NCI-H2196 treated with DMSO at 0.1 percent for 48 hours (cell line): Measurements from ENCODE around the gene CDH5.

ENCODE experiments used
- DNase-seq: peaks from one replicate; lab custom pipeline; 2025; ENCODE audit not compliant: unreplicated experiment; lab: John Stamatoyannopoulos, UW

CDH5 gene

GRCh38 chr16:66416136-66416535, 49.6 kb downstream of the CDH5 start:
- DNase-seq, result no peak

DNA sequence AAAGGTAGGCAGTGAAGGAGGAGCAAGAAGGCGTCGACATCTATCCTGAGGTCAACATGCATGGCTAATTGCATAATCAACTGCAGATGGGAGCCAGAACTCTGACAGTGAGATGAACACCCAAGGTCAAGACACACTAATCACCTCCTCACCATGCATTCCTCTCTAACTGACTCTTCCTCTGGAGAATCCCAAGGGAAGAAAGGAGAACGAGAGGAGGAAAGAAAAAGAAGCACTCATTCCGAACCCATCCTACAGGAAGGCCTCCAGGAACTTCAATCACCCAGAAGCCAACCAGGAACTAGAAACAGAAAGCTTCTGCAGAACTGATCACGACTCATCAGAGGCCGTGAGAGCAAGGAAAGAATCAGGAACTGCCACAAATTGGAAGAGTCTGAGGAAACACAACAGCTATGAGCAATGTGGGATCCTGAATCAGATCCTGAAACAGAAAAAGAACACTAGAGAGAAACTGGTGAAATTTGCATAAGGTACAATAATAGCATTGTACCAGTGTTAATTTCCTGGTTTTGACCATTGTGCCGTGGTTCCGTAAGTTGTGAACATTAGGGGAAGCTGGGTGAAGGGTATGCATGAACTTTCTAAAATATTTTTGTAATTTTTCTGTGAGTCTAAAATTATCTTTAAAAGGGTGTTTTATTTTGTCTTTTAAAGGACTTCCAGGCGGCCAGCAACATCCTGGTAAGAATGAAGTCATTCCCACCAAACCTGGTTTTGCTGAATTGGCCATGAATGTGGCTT, 50.6 kb downstream of the CDH5 start:
- no peak for DNase-seq

DNA sequence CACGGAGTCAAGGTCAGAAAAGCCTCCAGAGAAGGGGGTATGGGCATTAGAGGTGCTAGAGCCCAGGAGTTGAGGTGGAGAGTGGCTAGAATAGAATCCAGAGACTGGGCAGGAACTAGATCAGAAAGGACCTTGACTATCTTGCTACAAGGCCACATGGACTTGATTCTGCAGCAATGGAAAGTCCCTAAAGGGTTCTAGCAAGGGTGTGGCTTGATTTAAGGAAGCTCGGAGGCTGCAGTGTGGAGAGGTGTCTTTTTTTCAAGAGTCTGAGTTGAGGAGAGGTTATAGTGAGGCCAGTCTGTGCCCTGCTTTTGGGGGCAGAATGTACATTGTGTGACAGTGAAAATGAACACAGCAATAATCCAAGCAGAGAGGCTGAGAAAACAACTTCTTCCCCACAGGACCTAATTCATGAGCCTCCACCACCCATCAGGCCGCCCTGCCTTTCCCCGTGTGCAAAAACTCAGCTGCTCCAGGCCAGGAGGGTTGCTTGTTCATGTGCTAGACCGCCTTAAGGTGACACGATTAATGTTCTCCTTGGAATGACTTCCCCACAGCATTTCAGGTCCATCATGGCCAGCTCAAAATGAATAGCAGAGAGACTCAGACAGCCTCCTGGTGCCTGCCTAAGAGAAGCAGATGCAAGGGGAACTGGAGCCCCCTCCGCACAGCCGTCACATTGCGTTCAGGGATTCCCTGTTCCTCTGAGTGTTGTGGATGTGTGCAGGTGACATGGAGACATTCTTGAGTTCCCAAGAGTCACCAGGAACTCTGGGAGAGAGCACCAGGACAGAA, 51.9 kb downstream of the CDH5 start:
- no peak for DNase-seq

- DNase-seq, result no peak
Measured at GRCh38 chr16:66419527-66419926, 53.0 kb downstream of the CDH5 start.

GRCh38 chr16:66420396-66420795, 53.9 kb downstream of the CDH5 start:
- no peak for DNase-seq

DNA sequence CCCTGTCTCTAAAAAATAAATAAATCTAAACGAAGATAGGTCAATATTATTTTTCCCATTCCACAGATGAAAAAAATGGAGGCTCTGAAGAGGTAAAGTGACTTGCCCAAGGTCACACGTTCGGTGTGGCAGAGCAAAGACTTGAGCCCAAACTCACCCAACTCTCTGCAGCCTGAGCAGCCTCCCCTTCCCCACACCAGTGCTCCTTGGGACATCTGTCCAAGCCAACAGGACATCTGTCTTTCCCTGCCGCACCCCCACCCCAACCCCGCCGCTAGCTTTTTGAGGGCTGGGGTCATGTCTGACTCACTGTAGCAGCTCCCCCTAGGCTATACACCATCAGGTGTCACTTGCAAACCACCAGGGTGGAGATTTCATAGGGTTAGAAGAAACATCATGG, 55.4 kb downstream of the CDH5 start:
- no peak for DNase-seq

- DNase-seq, result no peak
Measured at GRCh38 chr16:66422366-66422765, 55.9 kb downstream of the CDH5 start.

- no peak for DNase-seq
Measured at GRCh38 chr16:66423177-66423576, 56.7 kb downstream of the CDH5 start.

- no peak for DNase-seq
Measured at GRCh38 chr16:66425651-66426050, 59.2 kb downstream of the CDH5 start.

GRCh38 chr16:66426112-66427035, 59.9 kb downstream of the CDH5 start:
- no peak for DNase-seq

- no peak for DNase-seq
Measured at GRCh38 chr16:66427036-66427860, 60.8 kb downstream of the CDH5 start, which contains the start of gene BEAN1. BEAN1 (plus strand) TSS chr16:66427295; CDS start chr16:66437677, 10,382 bp downstream.

- no peak for DNase-seq
Measured at GRCh38 chr16:66427871-66428681, 61.6 kb downstream of the CDH5 start.

DNA sequence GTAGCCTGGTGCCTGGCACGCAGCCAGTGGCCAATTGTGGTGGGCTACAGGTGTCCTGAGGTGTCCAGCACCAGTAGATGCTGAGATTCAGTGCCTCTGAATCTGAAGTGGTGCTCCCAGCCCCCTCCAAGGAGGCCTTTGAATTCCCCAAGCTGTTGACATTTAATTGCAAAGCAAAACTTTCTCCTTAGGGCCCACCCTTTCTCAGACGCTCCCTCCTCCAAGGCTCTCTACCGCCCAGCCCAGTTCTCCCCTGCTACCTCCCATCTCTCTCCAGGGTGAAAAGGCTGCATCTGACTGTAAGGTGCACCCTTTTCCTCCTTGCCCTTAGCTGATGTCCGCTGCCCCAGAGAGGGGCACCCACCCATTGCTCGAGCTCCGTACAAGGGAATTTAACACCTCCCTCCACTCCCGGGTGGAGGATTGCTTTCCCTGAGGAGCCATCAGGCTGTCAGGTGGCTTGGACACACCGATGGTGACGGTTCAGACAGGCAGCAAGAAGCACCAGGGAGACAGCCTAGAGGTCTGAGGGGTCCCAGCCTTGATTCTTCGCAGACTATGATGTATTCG, 62.3 kb downstream of the CDH5 start:
- no peak for DNase-seq

GRCh38 chr16:66429290-66429962, 62.9 kb downstream of the CDH5 start:
- no peak for DNase-seq

DNA sequence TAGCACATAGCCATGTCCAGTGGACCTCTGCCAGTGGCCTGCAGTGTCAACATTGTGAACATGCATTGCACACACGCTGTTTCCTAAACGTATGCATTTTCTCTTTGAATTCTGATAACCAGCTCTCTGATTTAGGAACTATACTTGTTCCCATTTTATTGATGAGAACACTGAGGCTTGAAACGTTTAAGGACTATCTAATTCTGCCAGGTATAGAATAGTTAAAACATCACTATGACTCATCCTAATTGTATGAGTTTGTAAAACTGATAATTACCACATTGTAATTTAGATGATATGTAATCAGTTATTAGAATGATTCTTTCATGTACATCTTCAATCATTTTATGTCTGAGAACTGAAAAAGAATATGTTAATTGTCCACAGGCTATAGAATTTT, 63.7 kb downstream of the CDH5 start:
- DNase-seq, result no peak

DNA sequence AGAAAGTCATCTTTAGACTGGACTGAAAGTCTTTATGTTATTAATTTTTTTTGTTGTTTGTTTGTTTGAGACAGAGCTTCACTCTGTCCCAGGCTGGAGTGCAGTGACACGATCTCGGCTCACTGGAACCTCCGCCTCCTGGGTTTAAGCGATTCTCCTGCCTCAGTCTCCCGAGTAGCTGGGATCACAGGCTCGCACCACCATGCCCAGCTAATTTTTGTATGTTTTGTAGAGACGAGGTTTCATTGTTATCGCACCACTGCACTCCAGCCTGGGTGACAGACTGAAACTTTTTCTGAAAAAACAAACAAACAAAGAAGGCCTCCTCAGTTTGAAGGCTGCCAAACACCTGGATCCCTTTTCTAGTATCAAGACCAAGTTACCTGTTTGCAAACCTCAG, 65.3 kb downstream of the CDH5 start:
- DNase-seq, result no peak

DNA sequence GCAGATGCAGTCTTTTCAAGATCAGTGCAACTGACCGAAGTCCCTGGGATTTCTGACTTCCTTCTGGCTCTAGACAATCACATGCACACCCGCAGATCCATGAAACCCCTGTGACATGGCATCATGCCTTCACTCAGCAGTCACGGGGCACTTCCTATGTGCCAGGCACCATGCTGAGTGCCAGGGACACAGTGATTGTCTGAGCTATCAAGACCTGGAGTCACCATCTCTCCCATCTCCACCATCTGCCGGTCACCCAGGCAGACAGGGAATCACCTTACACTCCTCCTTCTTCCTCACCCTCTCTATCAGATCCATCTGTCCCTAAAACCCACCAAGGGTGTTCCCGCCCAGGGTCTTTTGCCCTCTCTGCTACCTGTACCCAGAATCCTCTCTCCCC, 65.9 kb downstream of the CDH5 start:
- no peak for DNase-seq

- DNase-seq, result no peak
Measured at GRCh38 chr16:66434619-66435430, 68.3 kb downstream of the CDH5 start.
